ENCODE measurements around the gene ZFYVE28.

The ZFYVE28 gene

DNA sequence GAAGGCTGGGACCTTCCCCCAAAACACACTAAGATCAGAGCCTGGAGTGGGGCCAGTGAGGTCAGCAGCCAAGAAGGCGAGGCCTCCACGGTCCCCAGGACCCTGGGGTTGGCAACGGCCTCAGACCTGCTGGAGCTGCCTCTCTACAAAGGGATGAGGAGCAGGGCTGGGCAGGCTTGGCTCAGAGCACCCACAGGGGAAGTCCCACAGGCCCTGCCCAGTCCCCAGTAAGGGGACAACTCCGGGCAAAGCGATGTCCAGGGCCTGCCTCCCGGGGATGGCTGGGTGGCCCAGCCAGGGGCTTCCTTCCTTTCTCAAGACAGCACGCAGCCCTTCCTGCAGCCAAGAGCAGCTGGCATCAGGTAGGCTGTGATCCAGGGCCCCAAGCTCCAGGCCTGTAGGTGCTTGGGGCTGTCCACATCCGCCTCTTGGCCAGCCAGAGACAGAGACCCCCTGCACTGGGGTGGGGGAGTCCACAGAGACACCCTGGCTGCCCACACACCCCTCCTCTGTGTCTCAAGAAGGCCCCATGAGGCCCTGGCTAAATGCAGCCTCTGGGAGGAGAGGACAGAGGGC lies 162.2 kb downstream of the ZFYVE28 start:
- no peak for DNase-seq

DNA sequence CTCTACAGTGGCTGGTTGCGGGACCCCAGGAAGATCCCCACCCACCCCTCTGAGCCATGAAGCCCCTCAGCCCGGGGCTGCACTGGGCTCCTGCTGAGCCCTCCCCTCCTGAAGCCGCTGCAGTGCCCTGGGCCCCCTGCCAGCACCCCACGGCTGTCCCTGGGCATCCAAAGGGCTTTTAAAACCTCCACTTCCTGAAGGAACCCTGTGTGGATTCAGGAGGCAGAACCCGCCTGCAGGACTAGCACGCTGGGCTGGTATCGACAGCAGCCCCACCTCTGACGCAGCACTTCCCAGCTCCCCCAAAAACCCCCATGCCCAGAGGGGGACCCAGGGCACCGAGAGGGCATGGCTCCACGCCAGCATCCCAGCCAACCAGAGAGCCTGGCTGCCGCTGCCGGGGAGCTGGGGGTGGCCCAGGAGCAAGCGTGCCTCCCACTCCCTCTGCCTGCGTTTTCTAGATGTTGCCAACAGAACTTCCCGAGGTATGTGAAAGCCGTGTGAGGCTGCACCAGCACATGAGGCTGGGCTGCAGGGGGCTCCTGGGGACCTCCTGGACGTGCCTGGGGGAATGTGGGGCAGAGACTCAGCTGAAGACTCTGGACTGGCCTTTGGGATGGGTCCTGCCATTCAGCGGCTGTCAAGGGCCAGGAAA lies 162.8 kb downstream of the ZFYVE28 start:
- no peak for DNase-seq

DNA sequence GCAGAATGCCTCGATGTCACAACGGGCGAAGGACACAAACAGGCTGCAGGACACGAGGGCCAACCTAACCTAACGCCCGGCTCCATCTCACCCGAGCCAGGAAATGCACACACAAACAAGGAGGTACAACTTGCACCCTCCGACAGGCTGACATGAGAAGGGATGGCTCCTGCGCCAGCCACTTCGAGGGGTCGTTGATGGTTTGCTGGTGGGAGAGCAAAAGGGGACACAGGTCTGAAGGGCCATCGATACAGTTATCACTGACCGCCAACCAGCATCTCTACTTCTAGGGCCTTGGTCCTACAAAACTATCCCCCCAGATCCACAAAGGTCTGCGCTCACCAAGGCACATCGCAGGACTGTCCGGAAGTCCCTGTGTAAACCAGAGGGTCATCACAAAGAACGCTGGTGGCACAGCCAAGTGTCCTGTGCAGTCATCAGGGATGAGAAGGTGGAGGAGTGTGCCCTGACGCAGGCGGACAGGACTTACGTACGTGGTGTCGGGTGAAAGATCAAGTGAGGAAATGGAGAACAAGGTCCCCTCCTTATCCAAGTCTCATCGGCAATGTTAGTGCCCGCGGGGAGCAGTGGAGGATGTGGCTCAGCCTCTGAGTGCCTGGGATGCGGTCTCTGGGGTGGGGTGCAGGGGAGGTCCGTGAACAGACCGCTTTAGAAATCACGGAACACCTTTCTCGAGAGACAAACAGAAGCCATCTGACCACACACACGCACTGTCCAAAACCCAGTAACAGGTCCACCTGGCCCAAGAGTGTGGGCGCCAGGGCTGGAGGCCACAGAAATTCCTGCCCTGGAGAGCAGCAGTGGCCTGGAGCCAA lies 163.6 kb downstream of the ZFYVE28 start:
- no peak for DNase-seq

DNA sequence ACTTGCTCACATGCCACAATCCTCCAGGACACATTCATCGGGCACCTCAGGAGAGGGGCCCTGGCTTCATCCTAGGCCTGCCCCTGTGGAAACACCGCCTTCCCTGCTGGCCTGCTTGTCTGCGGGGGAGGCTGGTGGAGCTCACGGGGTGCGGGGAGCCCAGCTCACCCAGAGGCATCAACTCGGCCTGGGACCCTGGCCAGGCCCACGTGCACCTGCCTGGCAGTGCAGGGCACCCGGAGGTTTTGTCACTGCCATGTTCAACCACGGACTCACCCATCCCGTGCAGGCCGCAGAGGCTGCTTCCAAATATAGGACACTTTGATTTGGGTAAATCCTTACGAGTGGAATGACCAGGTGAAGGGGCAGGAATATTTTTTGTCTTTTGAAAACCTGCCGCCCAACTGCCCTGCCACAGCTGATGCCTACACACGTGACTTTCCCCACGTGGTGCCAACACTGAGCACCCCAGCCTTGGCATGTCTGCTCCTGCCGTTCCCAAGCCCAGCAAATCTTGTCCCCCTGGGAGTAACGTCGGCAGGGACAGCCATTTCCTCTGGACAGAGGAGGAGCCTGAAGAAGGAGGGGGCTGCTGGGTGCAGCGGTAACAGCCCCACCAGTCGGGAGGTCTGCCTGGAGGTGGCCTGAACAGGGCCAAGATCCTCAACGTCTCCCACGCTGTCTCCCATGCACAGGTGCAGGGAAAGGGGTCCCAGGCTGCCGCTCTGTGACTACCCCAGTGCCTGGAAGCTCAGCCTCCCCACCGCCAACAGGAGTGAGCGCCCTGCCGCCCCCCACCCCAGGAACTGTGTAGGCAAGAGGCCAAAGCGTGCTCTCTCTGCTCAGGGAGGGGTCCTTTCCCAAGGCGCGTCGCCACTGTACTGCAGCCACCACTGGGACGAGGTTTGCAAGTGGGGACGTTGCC lies 165.0 kb downstream of the ZFYVE28 start:
- DNase-seq = no peak

DNA sequence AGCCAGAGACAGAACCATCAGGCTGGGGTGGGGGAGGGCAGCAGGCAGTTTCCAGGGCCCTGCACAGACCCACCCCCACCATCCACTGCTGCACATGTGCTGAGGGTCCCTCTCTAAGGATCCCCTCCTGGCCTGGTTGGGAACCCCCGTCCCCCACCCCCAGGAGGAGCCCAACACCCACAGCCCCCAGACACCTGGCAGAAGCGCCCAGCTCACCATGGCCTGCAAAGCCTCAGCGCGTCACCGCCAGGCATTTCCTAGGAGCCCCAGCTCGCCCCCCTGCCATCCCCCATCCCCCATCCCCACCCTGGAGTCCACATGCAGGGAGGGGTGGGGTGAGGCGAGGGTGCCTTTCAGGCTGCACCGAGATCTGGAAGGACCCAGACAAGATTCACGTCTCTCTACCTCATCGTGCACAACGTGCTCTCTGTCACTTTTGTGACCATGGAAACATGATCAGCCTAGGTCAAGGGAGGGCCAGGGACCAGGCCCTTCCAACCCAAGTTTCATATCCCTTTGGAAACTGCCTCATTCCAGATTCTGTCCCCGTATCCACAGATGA lies 165.8 kb downstream of the ZFYVE28 start:
- no peak for DNase-seq

DNA sequence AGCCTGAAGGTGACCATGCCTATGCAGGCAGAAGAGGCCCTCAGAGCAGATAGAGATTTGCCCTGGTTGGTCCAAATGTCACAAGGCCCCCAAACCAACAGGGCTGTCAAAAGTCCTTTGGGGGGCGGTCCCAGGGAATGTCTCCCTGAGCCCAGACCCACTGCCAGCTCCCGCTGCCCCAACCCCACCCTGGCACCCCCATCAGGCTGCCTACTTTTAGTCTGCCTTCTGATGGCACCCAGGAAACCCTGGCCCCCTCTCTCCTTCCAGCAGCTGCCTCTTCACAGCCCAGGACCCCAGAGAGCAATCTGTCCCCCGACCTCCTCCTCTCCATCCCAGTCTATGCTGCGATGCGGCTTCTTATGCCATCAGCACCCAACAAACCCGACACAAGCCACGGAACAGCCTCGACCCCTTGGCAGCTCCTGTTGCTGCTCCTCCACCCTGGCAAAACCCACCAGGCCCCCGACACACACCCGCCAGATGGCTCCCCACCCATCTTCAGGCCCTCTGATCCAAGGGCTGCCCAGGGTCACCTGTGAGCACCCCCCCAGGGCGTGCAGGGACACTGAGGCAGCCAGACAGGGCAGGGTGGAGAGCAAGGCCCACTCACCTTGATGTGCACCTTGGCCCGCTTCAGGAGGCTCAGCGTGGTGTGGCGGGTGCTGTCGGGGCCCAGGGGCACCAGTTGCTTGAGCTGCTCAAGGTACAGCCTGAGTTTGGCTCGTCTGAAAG lies 166.5 kb downstream of the ZFYVE28 start:
- no peak for DNase-seq

DNA sequence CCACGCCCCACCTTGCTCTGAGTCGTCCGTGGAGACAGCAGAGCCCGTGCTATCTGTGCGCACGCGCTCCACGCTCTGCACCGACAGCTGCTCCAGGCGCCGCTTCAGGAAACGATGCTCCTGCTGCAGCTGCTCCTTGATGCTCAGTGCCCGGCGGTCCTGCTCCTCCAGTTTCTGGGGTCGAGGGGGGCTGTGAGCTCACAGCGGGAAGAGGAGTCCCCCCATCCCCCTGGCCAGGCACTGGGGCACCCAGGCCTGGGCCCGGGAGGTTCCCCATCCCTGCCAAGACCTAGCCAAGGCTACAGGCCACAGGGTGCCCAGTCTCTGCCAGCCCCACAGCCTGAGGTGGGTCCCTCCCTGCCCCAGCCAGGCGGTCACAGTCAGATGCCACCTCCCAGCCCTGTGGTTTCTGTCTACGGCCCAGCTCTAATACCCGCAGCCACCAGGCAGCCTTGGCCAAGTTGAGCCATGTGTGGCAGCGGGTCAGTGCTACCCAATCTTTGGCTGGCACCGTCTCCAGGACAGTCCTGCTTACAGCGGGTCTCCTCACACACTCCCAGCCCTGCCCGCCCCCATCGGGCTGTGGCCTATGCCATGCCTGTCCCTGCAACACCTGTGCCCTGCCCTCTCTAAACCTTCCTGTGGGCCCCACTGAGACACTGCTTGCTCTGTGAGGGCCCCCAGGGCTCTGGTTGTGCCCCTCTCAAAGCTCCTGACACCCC lies 167.2 kb downstream of the ZFYVE28 start:
- no peak for DNase-seq

DNA sequence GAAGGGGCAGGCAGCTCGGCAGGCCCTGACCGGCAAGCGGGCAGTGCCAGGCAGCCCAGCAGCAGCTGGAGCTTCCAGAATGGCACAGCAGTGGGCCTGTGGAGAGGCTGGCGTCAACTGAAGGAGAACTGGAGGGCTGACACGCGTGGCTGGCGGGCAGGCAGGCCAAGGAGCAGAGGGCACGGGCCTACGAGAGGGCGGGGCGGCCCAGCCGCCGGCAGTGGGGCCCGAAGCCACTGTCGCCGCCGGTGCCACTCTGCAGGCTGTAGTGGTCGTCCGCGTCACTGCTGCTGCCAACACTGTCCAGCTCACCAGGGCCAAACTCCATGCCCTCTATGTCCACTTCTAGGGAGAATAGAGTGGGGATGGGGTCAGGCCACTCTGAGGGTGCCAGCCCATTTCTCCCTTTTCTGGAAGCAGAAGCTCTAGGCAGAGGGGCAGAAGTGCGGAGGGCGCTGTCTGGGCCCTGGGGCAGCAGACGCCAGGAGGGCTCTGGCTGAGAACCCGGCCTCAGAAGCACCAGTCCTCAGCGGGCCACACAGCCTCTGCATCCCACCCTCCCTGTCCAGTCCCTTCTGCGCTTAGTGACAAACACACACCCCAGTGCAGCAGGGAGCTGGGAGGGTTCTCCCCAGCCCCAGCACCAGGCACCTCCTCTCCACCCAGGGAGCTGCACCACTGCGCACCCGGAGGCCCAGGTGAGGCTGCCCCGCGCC lies 167.9 kb downstream of the ZFYVE28 start:
- no peak for DNase-seq

DNA sequence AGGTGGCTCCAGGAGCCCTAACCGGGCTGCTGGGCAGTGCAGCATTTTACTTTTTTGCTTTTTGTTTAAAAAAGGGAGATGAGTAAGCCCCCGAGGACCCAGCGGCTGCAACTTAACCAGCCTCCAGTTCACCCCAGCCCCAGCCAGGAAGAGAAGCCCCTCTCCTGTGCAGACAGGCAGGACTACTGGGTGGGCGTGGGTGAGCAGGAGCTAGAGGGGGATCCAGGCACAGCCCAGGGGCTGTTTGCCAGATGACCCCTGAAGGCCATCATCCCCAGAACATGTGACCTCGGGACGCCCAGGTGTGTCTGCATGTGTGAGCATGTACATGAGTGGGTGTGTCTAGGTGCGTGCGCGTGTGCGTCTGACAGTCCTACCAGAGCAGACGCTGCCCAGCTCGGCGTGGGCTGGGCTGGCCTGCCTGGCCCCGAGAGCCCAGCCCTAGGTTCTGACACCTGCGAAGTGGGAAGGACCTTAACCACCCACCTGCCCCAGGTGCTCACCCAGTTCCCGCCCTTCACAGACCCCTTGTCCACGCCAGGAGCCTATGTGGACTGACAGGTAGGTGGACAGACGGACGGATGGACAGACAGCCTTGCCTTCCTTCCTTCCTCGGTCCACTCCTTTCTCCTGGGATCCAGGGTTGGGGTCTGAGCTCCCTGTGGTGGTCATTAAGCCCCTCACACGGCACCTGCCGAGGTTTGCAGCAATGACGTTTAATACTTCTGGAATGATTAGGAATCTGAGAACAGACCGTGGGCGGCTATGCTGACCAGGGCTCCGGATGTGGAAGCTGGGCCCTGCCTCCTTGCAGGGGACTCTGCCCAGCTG lies 168.7 kb downstream of the ZFYVE28 start:
- no peak for DNase-seq

DNA sequence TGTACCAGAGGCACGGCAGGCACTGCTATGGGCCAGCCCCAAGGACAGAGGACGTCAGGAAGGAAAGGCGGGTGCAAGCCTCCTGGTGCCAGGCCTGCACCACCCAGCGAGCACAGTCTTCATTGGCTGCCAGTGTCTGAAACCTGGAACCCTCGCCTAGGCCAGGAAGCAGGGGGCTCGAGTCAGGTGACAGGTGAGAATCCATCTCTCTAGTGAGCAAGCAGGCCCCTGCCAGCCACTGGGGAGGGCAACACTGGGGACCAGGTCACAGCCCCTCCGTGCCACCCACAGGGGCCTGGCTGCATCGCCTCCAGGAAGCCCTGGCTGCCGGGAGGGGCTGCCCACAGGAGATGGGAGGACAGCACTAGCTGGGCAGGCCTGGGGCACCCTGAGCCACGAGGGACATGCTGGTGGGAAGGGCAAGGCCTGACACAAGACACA lies 169.6 kb downstream of the ZFYVE28 start:
- no peak for DNase-seq

DNA sequence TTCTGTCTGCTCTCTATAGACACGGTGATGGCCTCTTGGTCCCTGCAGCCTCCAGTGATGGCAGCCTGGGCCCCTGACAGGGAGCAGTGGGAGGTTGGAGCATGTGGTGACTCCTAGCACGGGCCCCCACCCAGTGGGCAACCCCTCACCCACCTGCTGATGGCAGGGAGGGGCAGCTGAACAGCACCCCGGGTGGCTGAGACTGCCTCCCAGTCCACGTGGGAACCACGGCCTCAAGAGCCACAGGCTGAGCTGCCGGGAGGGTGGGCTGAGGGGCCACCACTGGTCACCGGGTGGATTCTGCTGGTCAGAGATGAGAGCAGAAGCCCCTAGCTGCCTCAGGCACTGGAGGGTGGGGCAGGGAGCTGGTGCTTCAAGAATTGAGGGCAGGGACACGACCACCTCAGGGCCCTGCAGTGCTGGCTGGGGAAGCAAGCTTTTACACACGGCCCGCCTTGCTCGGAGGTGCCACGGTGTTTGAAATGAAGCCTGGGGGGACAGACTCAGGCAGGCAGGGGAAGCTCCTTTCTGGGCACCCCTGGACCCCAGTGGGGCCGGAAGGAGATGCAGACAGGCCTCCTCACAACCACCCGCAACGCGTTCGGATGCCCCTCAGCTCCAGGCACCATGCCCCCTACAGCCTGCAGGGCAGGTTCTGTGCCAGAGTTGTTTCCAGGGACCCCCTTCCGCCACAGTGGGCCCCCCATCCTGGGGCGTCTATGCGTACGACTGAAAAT lies 170.2 kb downstream of the ZFYVE28 start:
- DNase-seq = no peak

DNA sequence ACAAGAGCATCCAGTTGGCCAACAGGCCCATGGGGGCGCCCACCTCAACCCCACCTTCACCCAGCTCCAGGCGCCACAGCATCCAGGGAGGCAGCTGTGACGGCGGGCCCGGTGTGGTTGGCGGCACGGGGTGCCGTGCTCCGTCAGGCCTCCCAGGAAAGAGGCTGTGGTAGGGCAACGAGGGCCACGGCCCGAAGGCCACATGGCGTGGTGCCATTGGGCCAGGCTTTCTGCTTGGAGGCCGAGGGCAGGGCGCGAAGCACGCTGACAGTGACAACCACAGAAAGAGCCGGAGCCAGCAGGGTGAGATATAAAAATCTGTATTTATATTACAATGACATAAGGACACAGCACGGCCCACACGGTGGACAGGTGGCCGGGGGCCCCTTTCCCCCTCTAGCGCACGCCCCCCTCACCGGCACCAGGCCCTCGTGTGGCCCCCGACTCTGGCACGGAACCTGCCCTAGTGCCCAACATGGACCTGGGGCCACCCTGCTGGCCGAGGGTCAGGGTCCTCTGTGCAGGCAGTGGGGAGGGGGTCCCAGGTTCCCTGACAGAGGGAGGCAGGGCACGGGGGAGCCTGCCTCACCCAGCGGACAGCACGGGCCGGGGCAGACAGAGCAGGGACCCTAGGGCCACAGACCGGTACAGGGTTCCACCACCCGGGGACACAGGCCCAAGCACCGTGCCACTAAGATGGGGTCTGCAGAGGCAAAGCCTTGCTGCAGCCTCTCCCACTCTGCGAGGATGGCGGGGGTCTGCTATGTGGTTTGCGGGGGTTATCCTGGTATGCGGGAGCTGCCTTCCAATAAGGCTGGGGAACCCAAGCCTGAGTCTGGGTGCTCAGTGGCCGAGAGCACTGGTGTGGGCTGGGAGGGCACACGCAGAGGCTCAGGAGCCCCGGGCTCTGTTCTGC lies 171.1 kb downstream of the ZFYVE28 start:
- DNase-seq = no peak

DNA sequence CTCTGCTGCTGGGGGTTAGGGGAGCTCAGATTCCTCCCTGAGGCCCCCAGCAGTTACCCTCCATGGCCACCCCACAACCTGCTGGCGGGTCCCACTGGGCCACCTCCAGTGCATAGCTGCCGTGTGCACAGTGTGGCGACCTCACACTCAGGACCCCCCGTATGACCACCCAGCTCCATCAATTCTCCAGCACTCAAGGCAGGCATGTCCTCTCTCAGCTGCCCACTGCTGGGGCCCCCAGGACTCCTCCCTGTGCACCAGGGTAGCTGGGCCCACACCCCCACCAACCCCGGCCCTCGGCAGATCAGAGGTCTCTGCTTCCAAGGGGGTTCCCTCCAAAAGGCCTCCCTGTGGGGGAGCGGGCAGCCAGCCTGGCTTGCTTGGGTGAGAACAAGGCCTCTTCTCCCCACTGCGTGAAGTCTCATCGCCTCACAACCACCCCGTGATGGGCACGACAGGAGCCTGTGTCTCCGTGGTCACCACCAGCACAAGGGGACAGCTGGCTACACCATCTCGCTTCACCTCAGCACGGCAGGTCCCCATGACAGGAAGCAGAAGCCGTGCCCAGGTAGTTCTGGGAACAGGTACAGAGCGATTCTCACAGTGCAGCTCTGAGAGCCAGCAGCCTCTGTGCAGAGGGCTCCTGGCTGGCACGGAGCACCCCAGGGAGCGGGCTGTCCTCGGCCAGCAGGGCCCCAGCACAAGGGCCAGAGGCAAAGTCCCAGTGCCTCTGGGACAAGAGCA lies 171.9 kb downstream of the ZFYVE28 start:
- no peak for DNase-seq

DNA sequence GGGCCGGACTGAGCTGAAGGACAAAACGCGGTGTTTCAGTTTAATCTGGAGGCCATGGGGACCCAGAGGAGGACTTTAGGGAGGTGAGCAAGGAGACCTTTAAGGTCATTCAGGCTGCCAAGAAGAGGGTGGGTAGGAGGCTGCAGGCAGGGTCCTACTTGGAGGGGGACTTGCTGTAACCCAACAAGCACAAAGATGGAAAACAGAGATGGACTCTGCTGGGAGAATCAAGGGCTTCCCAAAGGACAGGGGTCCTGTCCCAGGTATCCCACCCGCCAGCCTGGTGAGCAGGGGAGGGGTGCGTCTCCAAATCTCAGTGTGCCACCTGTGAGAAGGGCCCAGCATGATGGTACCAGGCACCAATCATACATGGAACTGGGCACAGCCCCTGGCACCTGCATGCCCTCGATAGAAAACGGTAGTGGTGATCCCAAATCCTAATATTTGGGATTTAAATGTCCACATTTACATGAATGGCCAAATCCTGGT lies 172.6 kb downstream of the ZFYVE28 start:
- no peak for DNase-seq

DNA sequence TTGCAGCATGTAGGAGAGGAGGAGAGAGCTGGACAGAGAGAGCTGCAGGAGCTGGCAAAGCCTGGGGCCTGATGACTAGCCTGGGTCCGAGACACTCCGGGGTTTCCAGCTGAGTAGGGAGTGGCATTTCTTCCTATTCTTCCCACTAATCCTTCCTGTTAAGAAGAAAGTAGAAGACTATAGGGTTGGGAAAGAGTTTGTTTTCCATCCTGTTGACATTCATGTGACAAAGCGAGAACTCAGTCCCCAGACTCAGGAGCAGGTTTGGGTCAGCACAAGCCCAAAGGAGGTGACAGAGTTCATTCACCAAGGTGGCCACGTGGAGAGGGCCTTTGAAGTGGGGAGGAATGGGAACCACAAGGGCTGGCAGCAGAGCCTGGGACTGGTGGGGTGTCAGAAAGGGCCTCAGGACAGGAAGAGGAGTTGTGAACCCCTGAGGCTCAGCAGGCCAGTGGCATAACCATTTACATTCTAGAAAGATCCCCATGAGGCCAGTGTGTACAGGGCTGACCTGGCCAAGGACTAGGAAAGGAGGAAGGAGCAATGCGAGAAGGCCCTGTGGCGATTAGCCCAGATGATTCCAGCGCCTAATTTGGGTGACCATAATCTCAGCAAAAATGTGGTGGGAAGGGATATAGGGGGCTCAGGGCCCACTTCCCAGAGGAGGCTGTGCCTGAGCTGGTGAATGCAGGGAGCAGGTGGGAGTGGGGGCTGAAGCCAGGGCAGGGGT lies 173.2 kb downstream of the ZFYVE28 start:
- no peak for DNase-seq

Measured in CD4-positive, alpha-beta T cell treated with Interleukin-1 beta for 1 hour (primary cell).